ENCODE data around the gene PSG1.

The PSG1 gene

DNA sequence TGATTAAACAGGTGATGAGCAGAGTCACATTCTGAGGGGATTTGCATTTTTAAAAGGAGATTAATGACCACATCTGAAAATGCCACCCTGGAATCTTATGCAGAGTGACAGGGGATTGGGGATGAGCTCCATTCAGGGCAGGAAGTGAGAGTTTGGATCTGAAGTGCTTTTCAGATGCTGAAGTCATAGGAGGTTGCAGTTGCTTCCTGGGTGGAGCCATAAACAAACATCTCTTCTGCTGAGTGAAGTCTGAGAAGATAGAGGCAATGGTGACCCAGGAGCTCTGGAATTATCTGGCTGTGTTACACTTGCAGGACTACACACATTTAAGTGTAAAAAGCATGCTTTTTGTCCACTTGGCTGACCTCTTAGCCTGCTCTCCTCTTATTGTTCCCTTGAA lies 62.6 kb downstream of the PSG1 start:
- no peak for DNase-seq

Measured in inflammatory macrophage treated with lipopolysaccharide for 4 hours (primary cell).